Measurements from ENCODE around the gene CORO1C. TPM values are rescaled to one million over a fixed set of nuclear protein-coding genes. Genes with fewer than 3 reads are reported as not detected.
"Not testable (repeated sequence)": the region's sequence is repeated elsewhere in the genome, so short reads cannot be mapped to it uniquely, and the experiment has no call there.

Gene CORO1C
- total and polyA plus RNA-seq, 4 donors = 23.2 to 58.6 (median 41.9) TPM

GRCh38 chr12:108634341-108634751 is 97.0 kb downstream of the CORO1C start (continued):
- TF ChIP-seq REST (IDR thresholded peaks at IDR 0.05) (no peak), FOXA1 (IDR thresholded peaks at IDR 0.05) (no peak), CTCF (IDR thresholded peaks at IDR 0.05; ENCODE audit: low read depth, low read length, missing input control) (no peak)

GRCh38 chr12:108633534-108634248 is 97.6 kb downstream of the CORO1C start, which contains the start of gene SELPLG:
TSS of gene SELPLG (minus strand) at chr12:108633894. CDS start at chr12:108624307, 9,587 bp downstream.
- Histone ChIP-seq H3K4me1 (ENCODE audit: control insufficient read depth in 4 of 4, insufficient read depth in 4 of 4, low read length in 3 of 4) (peaks cover 0 to 2% (median 0%) of the 10 kb centered on the region in 4 donors), H3K27ac (ENCODE audit: low read depth in 1 of 2, low read length in 2 of 2) (peak within 1 kb of the TSS; percentile 45 to 51), H3K4me3 (ENCODE audit: low read depth in 1 of 3, low read length in 3 of 3) (peak within 1 kb of the TSS in 1 of 3 donors; percentile 5), H3K9ac (ENCODE audit: low read depth in 1 of 2, low read length in 2 of 2) (peak within 1 kb of the TSS; percentile 44 to 49), H3K27me3 (ENCODE audit: control insufficient read depth in 4 of 4, insufficient read depth in 4 of 4, low read length in 3 of 4) (peaks cover 0 to 2% (median 0%) of the 10 kb centered on the region in 4 donors), H3K36me3 (ENCODE audit: control insufficient read depth in 4 of 4, insufficient read depth in 3 of 4, low read depth in 1 of 4, low read length in 3 of 4) (no peaks in the 10 kb centered on the region), H3K9me3 (ENCODE audit: control insufficient read depth in 4 of 4, low read length in 3 of 4) (no peaks in the 10 kb centered on the region)
- TF ChIP-seq YY1 (IDR thresholded peaks at IDR 0.05) (peak; percentile 28), MAX (IDR thresholded peaks at IDR 0.05) (no peak), TAF1 (conservative IDR thresholded peaks at IDR 0.05) (peak; percentile 19)
- DNase-seq (ENCODE audit: low spot score) = peak; percentile 46
- 67% methylated on average over 14 of the region's 14 CpGs for WGBS

- WGBS = 80% methylated on average over 7 of the region's 7 CpGs
- peaks cover 0 to 2% (median 0%) of the 10 kb centered on the region in 4 donors for H3K27me3 ChIP-seq (ENCODE audit: control insufficient read depth in 4 of 4, insufficient read depth in 4 of 4, low read length in 3 of 4)
- H3K4me1 ChIP-seq (ENCODE audit: control insufficient read depth in 4 of 4, insufficient read depth in 4 of 4, low read length in 3 of 4) = peaks cover 0 to 2% (median 0%) of the 10 kb centered on the region in 4 donors
- TF ChIP-seq FOXA1 (IDR thresholded peaks at IDR 0.05) (no peak), NR2F2 (IDR thresholded peaks at IDR 0.05) (no peak), RXRA (IDR thresholded peaks at IDR 0.05) (no peak), CTCF (IDR thresholded peaks at IDR 0.05; ENCODE audit: low read depth, low read length, missing input control) (no peak)
- no peaks in the 10 kb centered on the region for H3K36me3 ChIP-seq (ENCODE audit: control insufficient read depth in 4 of 4, insufficient read depth in 3 of 4, low read depth in 1 of 4, low read length in 3 of 4)
- peak overlapping the region; percentile 44 to 45 for H3K9ac ChIP-seq (ENCODE audit: low read depth in 1 of 2, low read length in 2 of 2)
- no peaks in the 10 kb centered on the region for H3K9me3 ChIP-seq (ENCODE audit: control insufficient read depth in 4 of 4, low read length in 3 of 4)
- peak overlapping the region; percentile 45 to 51 for H3K27ac ChIP-seq (ENCODE audit: low read depth in 1 of 2, low read length in 2 of 2)
- H3K4me3 ChIP-seq (ENCODE audit: low read depth in 1 of 3, low read length in 3 of 3) = peak overlapping the region in 1 of 3 donors; percentile 5
- no peak for DNase-seq (ENCODE audit: low spot score)
Observed at GRCh38 chr12:108633081-108633533, 98.2 kb downstream of the CORO1C start.

GRCh38 chr12:108631261-108631660 is 100.1 kb downstream of the CORO1C start:
- WGBS = 93% methylated on average over 4 of the region's 4 CpGs
- not testable (repeated sequence) for H3K27me3 ChIP-seq (ENCODE audit: control insufficient read depth in 4 of 4, insufficient read depth in 4 of 4, low read length in 3 of 4); H3K9me3 ChIP-seq (ENCODE audit: control insufficient read depth in 4 of 4, low read length in 3 of 4); DNase-seq (ENCODE audit: low spot score); H3K27ac ChIP-seq (ENCODE audit: low read depth in 1 of 2, low read length in 2 of 2); H3K4me1 ChIP-seq (ENCODE audit: control insufficient read depth in 4 of 4, insufficient read depth in 4 of 4, low read length in 3 of 4); H3K9ac ChIP-seq (ENCODE audit: low read depth in 1 of 2, low read length in 2 of 2); H3K4me3 ChIP-seq (ENCODE audit: low read depth in 1 of 3, low read length in 3 of 3); H3K36me3 ChIP-seq (ENCODE audit: control insufficient read depth in 4 of 4, insufficient read depth in 3 of 4, low read depth in 1 of 4, low read length in 3 of 4)

Measured in liver (tissue), 9 donors.